NCI-H1436 treated with DMSO at 0.1 percent for 48 hours (cell line): ENCODE results near the gene TMEM231.
"Not testable (repeated sequence)": the region's sequence is repeated elsewhere in the genome, so short reads cannot be mapped to it uniquely, and the experiment has no call there.

ENCODE experiments used
- DNase-seq: peaks from one replicate; lab custom pipeline; 2025; lab: John Stamatoyannopoulos, UW

The TMEM231 gene, protein sequence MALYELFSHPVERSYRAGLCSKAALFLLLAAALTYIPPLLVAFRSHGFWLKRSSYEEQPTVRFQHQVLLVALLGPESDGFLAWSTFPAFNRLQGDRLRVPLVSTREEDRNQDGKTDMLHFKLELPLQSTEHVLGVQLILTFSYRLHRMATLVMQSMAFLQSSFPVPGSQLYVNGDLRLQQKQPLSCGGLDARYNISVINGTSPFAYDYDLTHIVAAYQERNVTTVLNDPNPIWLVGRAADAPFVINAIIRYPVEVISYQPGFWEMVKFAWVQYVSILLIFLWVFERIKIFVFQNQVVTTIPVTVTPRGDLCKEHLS

DNA sequence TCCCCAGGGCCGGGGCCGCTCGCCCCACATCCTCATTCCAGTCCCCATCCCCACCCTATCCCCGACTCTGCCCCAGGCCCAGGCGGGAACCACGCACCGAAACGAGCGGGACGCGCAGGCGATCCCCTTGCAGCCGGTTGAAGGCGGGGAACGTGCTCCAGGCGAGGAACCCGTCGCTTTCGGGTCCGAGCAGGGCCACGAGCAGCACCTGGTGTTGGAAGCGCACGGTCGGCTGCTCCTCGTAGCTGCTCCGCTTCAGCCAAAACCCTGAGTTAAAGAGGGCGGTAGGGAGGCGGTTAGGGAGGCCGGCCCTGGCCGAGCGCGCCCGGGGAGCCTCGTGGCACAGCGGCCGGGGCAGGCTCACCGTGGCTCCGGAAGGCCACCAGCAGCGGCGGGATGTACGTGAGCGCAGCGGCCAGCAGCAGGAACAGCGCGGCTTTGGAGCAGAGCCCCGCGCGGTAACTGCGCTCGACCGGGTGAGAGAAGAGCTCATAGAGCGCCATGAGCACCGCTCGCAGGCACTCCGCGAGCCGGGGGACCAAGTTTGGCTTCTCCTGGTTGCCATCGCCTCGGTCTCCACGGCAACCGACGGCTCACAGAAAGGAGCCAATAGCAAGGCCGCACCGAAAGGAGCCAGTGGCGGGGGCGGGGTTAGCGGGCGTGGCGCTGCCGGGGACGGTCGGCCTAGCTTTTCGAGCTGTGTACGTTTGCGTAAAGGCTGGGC is at the start of gene TMEM231:
Gene TMEM231 (minus strand): TSS at position 546 of the 724 bp plus-strand sequence. CDS start 43 bp downstream, at position 503.
- DNase-seq, result peak; percentile 59

GRCh38 chr16:75603241-75603640 is 47.2 kb upstream of the TMEM231 start:
- DNase-seq, result no peak

DNA sequence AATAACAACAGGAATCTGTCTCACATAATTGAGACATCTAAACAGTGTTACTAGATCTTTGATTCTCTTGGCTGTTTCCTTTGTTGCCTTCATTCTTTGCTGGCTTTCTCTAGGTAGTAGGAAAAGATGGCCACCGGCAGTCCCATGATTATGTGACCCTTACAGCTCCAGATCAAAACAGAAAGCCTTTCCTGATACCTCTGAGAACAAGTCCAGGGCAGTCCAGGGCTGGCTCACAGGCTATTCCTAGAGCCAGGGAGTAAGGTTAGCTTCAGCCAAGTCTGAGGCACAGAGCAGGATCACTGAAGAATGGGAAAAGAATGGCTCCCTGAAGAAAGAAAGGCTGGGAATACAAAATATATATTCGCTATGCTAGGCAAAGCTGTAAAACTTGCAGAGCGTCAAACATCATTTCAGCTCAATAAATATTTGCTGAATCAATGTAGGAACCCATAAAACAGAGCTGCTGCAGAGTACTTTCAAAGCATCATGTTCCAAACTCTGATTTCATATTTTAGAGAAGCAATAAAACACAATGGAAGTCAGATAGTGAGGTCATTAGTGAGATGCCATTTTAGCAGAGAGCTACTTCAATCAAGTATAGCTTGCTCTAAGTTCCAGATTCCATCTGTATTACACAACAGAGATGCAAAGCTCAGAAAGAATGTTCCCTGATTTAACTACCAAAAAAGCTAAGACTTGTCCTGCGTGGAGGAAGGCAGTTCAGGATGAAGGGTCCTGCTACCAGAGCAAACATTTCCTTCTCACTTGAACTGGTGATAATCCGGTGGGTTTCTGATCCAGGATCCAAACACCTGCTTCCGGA is 43.6 kb upstream of the TMEM231 start:
- no peak for DNase-seq

DNA sequence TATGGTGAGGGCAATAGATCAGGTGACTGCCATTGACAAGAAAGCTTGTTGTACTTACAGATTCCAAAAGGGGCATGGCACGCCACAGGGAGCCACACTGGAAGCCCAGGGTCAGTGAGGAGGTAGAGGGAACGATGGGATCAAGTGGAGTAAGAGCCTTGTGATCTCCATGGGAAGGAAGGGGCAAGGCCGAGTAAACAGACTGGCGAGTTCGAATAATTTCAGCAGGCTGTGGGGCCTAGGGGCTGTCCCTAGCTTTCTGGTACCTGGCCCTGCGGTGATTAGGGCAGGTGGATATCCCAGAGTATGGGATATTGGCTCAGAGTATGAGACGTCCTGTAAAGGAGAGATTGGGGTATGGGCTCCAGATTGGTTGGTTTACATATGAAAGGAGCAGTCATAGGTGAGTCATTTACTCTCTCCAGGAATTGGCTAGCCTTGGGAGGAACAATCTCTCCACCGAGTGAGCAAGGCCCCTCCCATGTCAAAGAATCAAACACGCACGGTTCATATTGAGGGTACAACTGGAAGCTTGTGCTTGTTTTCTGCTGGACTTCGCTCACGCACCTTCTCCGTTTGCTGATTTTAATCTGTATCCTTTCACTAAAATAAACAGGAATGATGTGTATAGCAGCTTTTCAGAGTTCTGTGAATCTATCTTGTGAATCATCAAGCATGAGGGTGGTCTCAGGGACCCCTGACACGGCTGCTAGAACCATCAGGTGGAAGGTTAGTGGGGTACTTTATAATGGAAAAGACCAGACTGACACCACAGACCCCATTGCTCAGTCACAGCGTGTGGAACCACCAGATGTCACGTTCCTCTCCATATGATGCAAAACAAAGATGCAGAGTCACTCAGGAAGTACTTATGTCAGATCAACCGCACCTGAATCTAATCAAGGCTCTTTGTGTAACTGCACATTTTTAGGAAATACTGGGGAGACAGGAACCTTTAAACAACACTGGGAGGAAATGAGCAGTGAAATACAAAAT is 38.1 kb upstream of the TMEM231 start:
- DNase-seq, result peak; percentile 66

DNA sequence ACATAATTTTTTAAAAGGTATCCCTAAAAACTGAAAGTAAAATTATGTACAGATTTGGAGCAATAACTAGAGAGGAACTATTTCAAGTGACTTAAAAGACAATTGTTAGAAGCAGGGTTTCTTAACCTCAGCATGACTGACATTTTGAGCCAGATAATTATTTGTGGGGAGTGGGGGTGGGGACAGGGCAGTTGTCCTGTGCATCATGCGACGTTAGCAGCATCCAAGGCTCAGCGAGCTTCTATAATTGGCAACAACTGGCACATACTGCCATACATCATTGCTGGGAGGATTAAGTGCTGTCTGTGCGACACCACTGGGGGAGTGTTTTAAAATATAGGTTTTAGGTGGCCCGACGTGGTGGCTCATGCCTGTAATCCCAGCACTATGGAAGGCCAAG is 37.3 kb upstream of the TMEM231 start:
- DNase-seq, result no peak

DNA sequence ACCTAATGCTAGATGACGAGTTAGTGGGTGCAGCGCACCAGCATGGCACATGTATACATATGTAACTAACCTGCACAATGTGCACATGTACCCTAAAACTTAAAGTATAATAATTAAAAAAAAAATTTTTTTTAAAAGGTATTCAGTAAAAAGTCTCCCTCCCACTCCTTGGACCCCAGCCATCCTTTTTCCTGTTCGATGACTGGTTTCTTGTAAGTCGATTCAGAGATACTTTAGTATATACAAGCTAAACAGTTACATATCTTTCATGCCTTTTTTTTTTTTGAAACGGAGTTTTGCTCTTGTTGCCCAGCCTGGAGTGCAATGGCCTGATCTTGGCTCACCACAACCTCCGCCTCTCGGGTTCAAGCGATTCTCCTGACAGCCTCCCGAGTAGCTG is 35.9 kb upstream of the TMEM231 start:
- not testable (repeated sequence) for DNase-seq

- DNase-seq, result no peak
Observed at GRCh38 chr16:75590920-75591843, 35.1 kb upstream of the TMEM231 start.

DNA sequence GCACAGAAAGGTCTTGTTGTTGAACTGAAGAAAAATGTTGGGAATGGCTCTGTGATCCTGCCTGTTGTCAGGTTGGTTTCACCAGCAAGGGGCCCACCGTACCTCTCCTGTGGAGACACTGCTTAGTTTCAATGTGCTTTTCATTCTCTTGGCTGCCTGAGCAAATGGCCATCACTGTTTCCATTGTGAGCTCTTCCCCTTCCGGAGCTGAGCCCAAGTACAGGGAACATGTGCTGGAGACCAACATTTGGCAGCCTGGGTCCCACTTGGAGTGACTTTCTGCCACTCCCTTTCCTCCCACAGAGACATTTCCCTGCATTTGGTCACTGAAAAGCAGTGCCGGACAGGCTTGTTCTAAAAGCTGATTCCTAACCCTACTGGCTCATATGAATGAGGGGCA is 33.3 kb upstream of the TMEM231 start:
- DNase-seq, result no peak

DNA sequence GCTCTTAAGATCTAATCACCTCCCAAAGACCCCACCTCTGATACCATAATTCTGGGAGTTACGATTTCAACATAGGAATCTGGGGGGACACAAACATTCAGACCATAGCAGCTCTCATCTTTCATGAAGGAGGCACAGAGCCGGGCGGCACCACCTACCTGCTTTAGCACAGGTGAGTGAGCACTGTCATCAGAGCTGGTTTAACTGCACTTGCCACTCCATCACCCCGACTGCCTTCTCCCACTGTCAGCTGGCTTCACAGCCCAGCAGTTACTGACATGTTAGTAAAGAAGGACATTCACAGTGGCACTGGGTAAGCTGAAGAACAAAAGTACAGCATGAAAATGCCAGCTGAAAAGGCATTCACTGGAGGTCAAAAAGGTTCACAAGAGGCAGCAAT is 32.7 kb upstream of the TMEM231 start:
- no peak for DNase-seq

- no peak for DNase-seq
Observed at GRCh38 chr16:75584108-75584507, 28.1 kb upstream of the TMEM231 start.

DNA sequence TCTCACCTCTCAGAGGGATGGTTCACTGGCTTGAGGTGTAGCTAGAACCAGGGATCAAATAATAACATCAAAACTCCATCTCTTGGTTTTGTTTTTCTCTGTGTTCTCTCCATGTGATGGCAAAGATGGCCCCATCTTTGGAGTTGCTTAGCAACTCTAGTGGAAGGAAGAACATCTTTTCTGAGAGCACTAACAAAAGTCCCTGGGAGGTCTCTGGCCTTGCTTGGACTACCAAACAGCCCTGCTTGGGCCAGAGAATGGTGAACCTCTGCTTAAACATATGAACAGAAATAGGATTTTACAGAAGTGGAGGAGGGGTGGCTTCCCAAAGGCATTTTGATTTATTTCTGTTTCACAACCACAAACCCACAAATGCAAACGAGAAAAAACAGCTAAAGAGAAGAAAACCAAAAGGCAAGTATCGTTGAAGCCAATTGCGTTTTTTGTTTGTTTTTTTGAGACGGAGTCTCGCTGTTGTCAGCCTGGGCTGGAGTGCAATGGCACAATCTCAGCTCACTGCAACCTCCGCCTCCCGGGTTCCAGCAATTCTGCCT is 23.3 kb upstream of the TMEM231 start:
- DNase-seq, result no peak

DNA sequence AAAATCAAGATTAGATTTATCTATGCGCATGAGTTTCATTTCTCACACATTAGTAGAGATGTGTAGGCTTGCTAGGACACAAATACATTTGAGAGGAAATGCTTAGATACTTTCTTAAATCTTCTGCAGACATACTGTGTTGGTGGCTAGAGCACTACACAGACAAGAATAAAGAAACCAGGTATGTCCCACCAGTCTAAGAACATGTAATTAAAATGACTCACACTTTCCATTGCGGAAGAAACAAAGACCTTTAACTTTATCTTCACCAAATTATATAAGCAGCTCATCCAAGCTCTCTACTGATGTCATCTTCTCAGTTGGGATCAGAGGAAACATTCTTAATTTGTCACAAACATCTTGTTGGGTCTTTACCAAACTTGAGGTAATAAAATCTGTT is 22.7 kb upstream of the TMEM231 start:
- DNase-seq, result no peak

DNA sequence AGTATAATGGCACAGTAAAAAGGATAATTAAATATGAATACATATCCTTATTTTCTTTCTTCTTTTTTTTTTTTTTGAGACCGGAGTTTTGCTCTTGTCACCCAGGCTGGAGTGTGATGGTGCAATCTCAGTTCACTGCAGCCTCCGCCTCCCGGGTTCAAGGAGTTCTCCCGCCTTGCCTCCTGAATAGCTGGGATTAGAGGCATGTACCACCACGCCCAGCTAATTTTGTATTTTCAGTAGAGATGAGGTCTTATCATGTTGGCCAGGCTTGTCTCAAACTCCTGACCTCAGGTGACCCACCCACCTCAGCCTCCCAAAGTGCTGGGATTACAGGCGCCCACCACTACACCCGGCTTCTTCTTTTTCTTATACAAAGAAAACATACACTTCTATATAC is 22.2 kb upstream of the TMEM231 start:
- DNase-seq, result no peak

DNA sequence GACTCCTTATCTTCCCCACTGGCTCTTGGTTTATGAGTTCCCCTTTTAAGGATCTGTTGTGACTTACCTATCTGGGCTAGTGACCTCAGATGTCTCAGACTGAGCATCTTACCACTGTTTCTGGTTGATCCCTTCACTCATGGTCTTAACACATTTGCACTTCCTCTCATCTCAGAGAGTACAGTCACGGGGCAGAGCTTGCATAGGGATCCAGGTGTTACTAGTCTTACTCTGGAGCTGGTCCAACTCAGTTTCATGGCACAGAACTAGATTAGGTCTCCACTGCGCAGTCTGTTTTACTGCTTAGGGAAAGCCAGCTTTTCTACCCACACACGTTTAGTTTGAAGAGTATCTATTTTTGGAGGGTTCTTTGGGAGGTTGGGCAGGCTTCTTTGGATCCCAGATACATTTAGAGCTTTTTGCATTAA is 20.3 kb upstream of the TMEM231 start:
- DNase-seq, result no peak

DNA sequence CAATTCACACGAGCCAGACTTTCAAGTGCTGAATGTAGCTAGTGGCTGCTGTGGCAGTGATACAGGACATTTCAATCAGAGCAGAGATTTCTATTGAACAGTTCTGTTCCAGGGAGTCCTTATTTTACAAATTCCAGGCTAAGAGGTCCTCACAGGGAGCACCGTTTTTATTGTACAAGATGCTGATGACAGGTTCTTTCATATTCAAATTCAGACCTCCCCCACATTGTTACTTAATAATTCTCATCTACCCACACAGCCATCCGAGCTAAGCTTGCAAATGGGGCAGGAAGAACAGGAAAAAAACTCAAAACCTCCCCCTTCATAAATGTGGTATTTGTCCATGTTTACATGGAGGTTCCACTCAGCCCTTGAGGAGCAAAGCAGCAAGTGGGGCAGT is 19.9 kb upstream of the TMEM231 start:
- no peak for DNase-seq

DNA sequence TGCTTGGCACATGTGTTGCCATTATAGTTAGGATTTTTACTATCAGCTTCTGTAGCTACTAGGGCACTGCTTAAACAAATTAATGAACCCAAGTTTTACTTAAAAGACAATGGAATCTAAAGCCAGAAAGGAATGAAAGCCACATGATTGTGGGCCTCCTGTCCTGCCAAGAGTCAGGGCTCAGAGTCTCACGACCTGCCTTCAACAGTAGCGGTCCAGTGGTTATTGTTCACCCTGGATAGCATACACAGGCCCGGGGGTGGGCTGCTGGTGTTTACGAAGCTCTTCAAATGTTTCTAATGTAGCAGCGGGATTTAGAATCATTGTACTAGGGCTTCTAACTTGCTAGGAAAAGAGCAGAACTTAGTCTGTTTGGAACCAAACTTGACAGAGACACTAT is 17.9 kb upstream of the TMEM231 start:
- no peak for DNase-seq

GRCh38 chr16:75572864-75573542 is 17.0 kb upstream of the TMEM231 start:
- no peak for DNase-seq

GRCh38 chr16:75570396-75571065 is 14.5 kb upstream of the TMEM231 start:
- DNase-seq, result no peak

GRCh38 chr16:75567911-75568310 is 11.9 kb upstream of the TMEM231 start:
- no peak for DNase-seq
